Tibial nerve (tissue), 4 donors: ENCODE measurements around the gene GALR3.

ENCODE experiments used
- EP300 ChIP-seq, 2 donors: sonication (generic); formaldehyde crosslinking; IDR thresholded peaks; one replicate each; pipeline ENCODE4 v1.6.1; 2017; ENCODE audit warnings: antibody characterized with exemption in 2 of 2, mild to moderate bottlenecking in 1 of 2
- POLR2A ChIP-seq, 2 donors: fragments of 450-650 bp; IDR thresholded peaks; one replicate each; pipeline ENCODE4 v1.6.1; 2017; ENCODE audit warnings: antibody characterized with exemption in 2 of 2, mild to moderate bottlenecking in 2 of 2, moderate library complexity in 2 of 2
- TF ChIP-seq, protein P1 (sequence below), 5 experiments: fragments of 200-600 bp in 3 of 5; fragments of 450-650 bp in 2 of 5; sonication (generic) in 3 of 5; IDR thresholded peaks; one replicate each; pipeline ENCODE4 v1.5.1; 2016 to 2019; ENCODE audit warnings: antibody characterized with exemption in 5 of 5, mild to moderate bottlenecking in 3 of 5, moderate library complexity in 2 of 5

- no peak for TF ChIP-seq POLR2A (IDR thresholded peaks at IDR 0.05)
- TF ChIP-seq, protein P1, sequence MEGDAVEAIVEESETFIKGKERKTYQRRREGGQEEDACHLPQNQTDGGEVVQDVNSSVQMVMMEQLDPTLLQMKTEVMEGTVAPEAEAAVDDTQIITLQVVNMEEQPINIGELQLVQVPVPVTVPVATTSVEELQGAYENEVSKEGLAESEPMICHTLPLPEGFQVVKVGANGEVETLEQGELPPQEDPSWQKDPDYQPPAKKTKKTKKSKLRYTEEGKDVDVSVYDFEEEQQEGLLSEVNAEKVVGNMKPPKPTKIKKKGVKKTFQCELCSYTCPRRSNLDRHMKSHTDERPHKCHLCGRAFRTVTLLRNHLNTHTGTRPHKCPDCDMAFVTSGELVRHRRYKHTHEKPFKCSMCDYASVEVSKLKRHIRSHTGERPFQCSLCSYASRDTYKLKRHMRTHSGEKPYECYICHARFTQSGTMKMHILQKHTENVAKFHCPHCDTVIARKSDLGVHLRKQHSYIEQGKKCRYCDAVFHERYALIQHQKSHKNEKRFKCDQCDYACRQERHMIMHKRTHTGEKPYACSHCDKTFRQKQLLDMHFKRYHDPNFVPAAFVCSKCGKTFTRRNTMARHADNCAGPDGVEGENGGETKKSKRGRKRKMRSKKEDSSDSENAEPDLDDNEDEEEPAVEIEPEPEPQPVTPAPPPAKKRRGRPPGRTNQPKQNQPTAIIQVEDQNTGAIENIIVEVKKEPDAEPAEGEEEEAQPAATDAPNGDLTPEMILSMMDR (IDR thresholded peaks at IDR 0.05): no peak
- TF ChIP-seq EP300 (IDR thresholded peaks at IDR 0.05): no peak
Measured at GRCh38 chr22:37823134-37823985, at the start of gene GALR3.
